HG02642 (cell line): ENCODE results near the gene KRR1.

Experiments used
- ATAC-seq: cut with Tn5 transposase; IDR thresholded peaks from one replicate; pipeline ENCODE4 v1.9.1; 2021; ENCODE audit warnings: mild to moderate bottlenecking; ENCODE audit not compliant: unreplicated experiment, poor library complexity

Gene KRR1

GRCh38 chr12:75511116-75512048 lies at the start of gene KRR1:
TSS of gene KRR1 (minus strand) at chr12:75511609. CDS start at chr12:75511597, 12 bp downstream.
- peak; percentile 99 for ATAC-seq

- no peak for ATAC-seq
Measured at GRCh38 chr12:75560167-75560566, 48.8 kb upstream of the KRR1 start.

- no peak for ATAC-seq
Measured at GRCh38 chr12:75558287-75558686, 46.9 kb upstream of the KRR1 start.

- ATAC-seq: no peak
Measured at GRCh38 chr12:75556311-75556899, 45.0 kb upstream of the KRR1 start.

- no peak for ATAC-seq
Measured at GRCh38 chr12:75554556-75554880, 43.1 kb upstream of the KRR1 start.

GRCh38 chr12:75553836-75554555 lies 42.6 kb upstream of the KRR1 start:
- no peak for ATAC-seq

- no peak for ATAC-seq
Measured at GRCh38 chr12:75553398-75553797, 42.0 kb upstream of the KRR1 start.

- no peak for ATAC-seq
Measured at GRCh38 chr12:75551477-75551876, 40.1 kb upstream of the KRR1 start.

- ATAC-seq: no peak
Measured at GRCh38 chr12:75550401-75551240, 39.2 kb upstream of the KRR1 start.

GRCh38 chr12:75549989-75550388 lies 38.6 kb upstream of the KRR1 start:
- no peak for ATAC-seq

- ATAC-seq: no peak
Measured at GRCh38 chr12:75548879-75549278, 37.5 kb upstream of the KRR1 start.

GRCh38 chr12:75545636-75546035 lies 34.2 kb upstream of the KRR1 start:
- no peak for ATAC-seq

GRCh38 chr12:75543529-75543928 lies 32.1 kb upstream of the KRR1 start:
- ATAC-seq: no peak

- ATAC-seq: no peak
Measured at GRCh38 chr12:75542942-75543341, 31.5 kb upstream of the KRR1 start.

- no peak for ATAC-seq
Measured at GRCh38 chr12:75539889-75540288, 28.5 kb upstream of the KRR1 start.

GRCh38 chr12:75533239-75533638 lies 21.8 kb upstream of the KRR1 start:
- ATAC-seq: no peak

- ATAC-seq: no peak
Measured at GRCh38 chr12:75529826-75530225, 18.4 kb upstream of the KRR1 start.

- no peak for ATAC-seq
Measured at GRCh38 chr12:75529316-75529715, 17.9 kb upstream of the KRR1 start.

- ATAC-seq: no peak
Measured at GRCh38 chr12:75528692-75529091, 17.3 kb upstream of the KRR1 start.

- no peak for ATAC-seq
Measured at GRCh38 chr12:75528272-75528671, 16.9 kb upstream of the KRR1 start.
